Measurements from ENCODE around the gene NHS.
A peak's percentile ranks its signal among the peaks of the same experiment; 100 is the strongest.
"Not testable (repeated sequence)": the region's sequence is repeated elsewhere in the genome, so short reads cannot be mapped to it uniquely, and the experiment has no call there.

NHS gene

GRCh38 chrX:17549107-17549651 is 174.2 kb downstream of the NHS start:
- DNase-seq (ENCODE audit: low read depth): no peak

GRCh38 chrX:17550011-17550410 is 175.0 kb downstream of the NHS start:
- no peak for DNase-seq (ENCODE audit: low read depth)

- no peak for DNase-seq (ENCODE audit: low read depth)
Observed at GRCh38 chrX:17552044-17552650, 177.1 kb downstream of the NHS start.

- DNase-seq (ENCODE audit: low read depth): peak; percentile 76
Observed at GRCh38 chrX:17553469-17553868, 178.5 kb downstream of the NHS start.

GRCh38 chrX:17553961-17554482 is 179.0 kb downstream of the NHS start:
- DNase-seq (ENCODE audit: low read depth): no peak

- DNase-seq (ENCODE audit: low read depth): no peak
Observed at GRCh38 chrX:17554914-17555313, 179.9 kb downstream of the NHS start.

GRCh38 chrX:17555846-17556245 is 180.8 kb downstream of the NHS start:
- no peak for DNase-seq (ENCODE audit: low read depth)

- peak; percentile 77 for DNase-seq (ENCODE audit: low read depth)
Observed at GRCh38 chrX:17559728-17560379, 184.9 kb downstream of the NHS start.

- DNase-seq (ENCODE audit: low read depth): no peak
Observed at GRCh38 chrX:17560385-17560784, 185.4 kb downstream of the NHS start.

- DNase-seq (ENCODE audit: low read depth): no peak
Observed at GRCh38 chrX:17563076-17563475, 188.1 kb downstream of the NHS start.

GRCh38 chrX:17563515-17563914 is 188.5 kb downstream of the NHS start:
- no peak for DNase-seq (ENCODE audit: low read depth)

GRCh38 chrX:17564689-17565409 is 189.8 kb downstream of the NHS start:
- DNase-seq (ENCODE audit: low read depth): peak; percentile 38

- no peak for DNase-seq (ENCODE audit: low read depth)
Observed at GRCh38 chrX:17566740-17567139, 191.7 kb downstream of the NHS start.

- no peak for DNase-seq (ENCODE audit: low read depth)
Observed at GRCh38 chrX:17567187-17567586, 192.2 kb downstream of the NHS start.

- no peak for DNase-seq (ENCODE audit: low read depth)
Observed at GRCh38 chrX:17567821-17568220, 192.8 kb downstream of the NHS start.

GRCh38 chrX:17568804-17569203 is 193.8 kb downstream of the NHS start:
- DNase-seq (ENCODE audit: low read depth): not testable (repeated sequence)

GRCh38 chrX:17579026-17579425 is 204.0 kb downstream of the NHS start:
- no peak for DNase-seq (ENCODE audit: low read depth)

- peak; percentile 71 for DNase-seq (ENCODE audit: low read depth)
Observed at GRCh38 chrX:17580539-17581152, 205.6 kb downstream of the NHS start.

GRCh38 chrX:17581641-17582040 is 206.6 kb downstream of the NHS start:
- DNase-seq (ENCODE audit: low read depth): no peak

GRCh38 chrX:17584248-17584681 is 209.3 kb downstream of the NHS start:
- DNase-seq (ENCODE audit: low read depth): no peak

GRCh38 chrX:17585006-17585405 is 210.0 kb downstream of the NHS start:
- DNase-seq (ENCODE audit: low read depth): no peak

GRCh38 chrX:17587366-17587765 is 212.4 kb downstream of the NHS start:
- DNase-seq (ENCODE audit: low read depth): no peak
